ENCODE data around the gene CACNA1S.
A peak's percentile ranks its signal among the peaks of the same experiment; 100 is the strongest.

The CACNA1S gene

DNA sequence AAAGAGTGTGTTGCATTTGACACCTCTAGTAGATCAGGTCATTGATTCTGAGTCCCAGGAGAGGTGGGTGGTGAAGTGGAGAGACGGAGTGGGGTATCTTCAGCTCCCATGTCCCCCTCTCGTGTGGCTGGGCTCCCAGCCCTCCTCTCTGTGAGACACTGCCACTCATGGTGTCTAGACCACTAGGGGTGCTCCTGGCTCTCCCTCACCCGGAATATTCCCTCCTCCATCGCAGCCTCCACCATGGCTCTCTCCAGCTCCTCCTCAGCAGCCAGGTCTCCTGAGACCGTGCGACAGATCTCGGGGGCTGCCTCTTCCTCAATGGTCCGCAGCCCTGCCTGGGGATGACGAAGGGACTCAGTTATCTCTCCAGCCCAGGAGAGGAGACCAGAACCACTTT, 68.1 kb downstream of the CACNA1S start:
- Histone ChIP-seq H3K4me1 (peaks cover 0 to 6% (median 0%) of the 10 kb centered on the region in 4 donors), H3K27ac (no peak overlapping the region), H3K4me3 (no peak overlapping the region), H3K36me3 (no peaks in the 10 kb centered on the region), H3K27me3 (no peaks in the 10 kb centered on the region), H3K9me3 (no peaks in the 10 kb centered on the region)
- DNase-seq: no peak
- intact Hi-C loops (cut with DNase I; ENCODE audit: low total_unique reads): no loop called here
- TF ChIP-seq, protein P1, sequence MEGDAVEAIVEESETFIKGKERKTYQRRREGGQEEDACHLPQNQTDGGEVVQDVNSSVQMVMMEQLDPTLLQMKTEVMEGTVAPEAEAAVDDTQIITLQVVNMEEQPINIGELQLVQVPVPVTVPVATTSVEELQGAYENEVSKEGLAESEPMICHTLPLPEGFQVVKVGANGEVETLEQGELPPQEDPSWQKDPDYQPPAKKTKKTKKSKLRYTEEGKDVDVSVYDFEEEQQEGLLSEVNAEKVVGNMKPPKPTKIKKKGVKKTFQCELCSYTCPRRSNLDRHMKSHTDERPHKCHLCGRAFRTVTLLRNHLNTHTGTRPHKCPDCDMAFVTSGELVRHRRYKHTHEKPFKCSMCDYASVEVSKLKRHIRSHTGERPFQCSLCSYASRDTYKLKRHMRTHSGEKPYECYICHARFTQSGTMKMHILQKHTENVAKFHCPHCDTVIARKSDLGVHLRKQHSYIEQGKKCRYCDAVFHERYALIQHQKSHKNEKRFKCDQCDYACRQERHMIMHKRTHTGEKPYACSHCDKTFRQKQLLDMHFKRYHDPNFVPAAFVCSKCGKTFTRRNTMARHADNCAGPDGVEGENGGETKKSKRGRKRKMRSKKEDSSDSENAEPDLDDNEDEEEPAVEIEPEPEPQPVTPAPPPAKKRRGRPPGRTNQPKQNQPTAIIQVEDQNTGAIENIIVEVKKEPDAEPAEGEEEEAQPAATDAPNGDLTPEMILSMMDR (IDR thresholded peaks at IDR 0.05): no peak

DNA sequence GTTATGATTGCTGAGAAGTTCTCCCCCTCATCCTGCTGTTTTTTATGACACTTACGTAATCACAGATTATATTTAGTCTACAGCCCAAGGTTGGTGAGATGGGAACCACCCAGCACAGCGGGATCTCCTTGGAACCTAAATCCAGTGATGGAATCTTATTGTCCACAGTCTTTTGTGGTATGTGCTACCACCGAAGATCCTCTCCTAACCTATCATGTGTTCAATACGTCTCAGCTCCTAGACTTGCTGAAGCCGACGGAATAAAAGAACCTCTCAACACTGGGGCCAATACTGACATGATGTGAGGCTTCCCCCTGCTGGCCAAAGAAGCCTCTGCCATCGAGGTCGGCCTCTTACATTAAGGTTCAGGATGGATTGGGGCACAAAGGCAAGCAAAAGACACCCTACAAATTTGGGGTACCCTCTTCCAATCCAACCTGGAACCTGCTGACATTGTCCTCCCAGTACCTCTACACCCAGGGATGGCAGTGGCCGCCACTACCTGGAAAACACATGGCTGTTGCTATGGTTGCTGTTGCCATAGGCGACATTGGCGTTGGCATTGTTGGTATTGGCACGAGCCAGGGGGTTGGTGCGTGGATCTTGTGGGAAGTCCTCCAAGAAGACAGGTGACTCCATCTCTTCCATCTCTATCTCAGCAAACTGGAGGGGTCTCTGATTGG, 69.3 kb downstream of the CACNA1S start:
- TF ChIP-seq, protein P1 (IDR thresholded peaks at IDR 0.05): peak; percentile 77 to 80
- intact Hi-C loops (cut with DNase I; ENCODE audit: low total_unique reads): no loop called here

DNA sequence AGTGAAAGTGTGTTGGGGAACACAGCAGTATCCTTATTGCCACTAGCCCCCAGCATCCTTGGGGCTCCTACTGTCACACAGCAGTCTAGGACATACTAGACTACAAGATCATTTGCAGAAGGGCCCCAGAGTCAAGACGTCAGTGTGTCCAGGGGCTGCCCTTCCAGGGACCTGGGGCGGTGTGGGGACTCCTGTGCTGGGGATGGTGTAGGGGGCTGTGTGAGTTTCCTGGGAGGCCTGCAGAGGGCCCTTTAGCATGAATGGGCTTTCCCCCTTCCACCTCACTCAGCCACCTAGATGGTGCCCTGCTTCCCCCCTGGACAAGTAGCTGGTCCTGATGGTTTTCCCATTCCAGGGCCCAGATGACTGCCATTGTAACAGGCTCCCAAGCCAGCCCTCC, 71.2 kb downstream of the CACNA1S start:
- TF ChIP-seq, protein P1 (IDR thresholded peaks at IDR 0.05): no peak
- Histone ChIP-seq H3K4me3 (no peak overlapping the region), H3K27me3 (peaks cover 0 to 4% of the 10 kb centered on the region in 2 donors), H3K9me3 (no peaks in the 10 kb centered on the region), H3K27ac (no peak overlapping the region), H3K36me3 (no peaks in the 10 kb centered on the region), H3K4me1 (peaks cover 0 to 6% (median 0%) of the 10 kb centered on the region in 4 donors)
- intact Hi-C loops (cut with DNase I; ENCODE audit: low total_unique reads): no loop called here
- no peak for DNase-seq

More for the DNA sequence above, 69.3 kb downstream of the CACNA1S start:
- peak in 1 of 2 donors; percentile 70 for DNase-seq
- H3K27me3 ChIP-seq: no peaks in the 10 kb centered on the region
- H3K9me3 ChIP-seq: no peaks in the 10 kb centered on the region
- no peak overlapping the region for H3K27ac ChIP-seq
- H3K36me3 ChIP-seq: no peaks in the 10 kb centered on the region
- no peak overlapping the region for H3K4me3 ChIP-seq
- H3K4me1 ChIP-seq: peaks cover 0 to 6% (median 0%) of the 10 kb centered on the region in 4 donors

GRCh38 chr1:201039876-201040275, 72.3 kb downstream of the CACNA1S start:
- Histone ChIP-seq H3K36me3 (no peaks in the 10 kb centered on the region), H3K4me3 (no peak overlapping the region), H3K27me3 (peaks cover 0 to 7% of the 10 kb centered on the region in 2 donors), H3K4me1 (peaks cover 0 to 6% (median 0%) of the 10 kb centered on the region in 4 donors), H3K27ac (no peak overlapping the region), H3K9me3 (no peaks in the 10 kb centered on the region)
- TF ChIP-seq, protein P1 (IDR thresholded peaks at IDR 0.05): no peak
- no peak for DNase-seq
- intact Hi-C loops (cut with DNase I; ENCODE audit: low total_unique reads): loop anchor here (1.0 kb wide), 1 partner anchor 68 kb away; no protein-coding TSS in a partner anchor

DNA sequence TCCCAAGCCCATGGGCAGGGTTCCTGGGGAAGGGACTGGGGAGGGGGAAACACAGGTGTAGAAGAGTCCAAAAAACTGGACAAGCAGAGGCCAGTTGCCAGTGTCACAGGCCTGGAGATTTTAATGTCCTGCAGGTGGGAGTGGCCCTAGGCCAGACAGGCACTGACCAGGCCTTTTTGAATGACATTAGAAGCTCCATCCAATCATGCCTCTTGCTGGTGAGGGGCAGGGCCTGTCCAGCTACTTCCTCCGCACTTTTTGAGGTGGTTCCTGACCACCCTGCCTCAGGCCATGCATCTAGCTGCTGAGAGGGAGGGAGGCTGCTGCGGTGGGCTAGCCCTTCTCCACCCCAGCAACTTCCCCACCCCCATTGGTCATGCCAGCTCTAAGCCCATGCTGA, 72.8 kb downstream of the CACNA1S start:
- Histone ChIP-seq H3K36me3 (no peaks in the 10 kb centered on the region), H3K27ac (no peak overlapping the region), H3K9me3 (no peaks in the 10 kb centered on the region), H3K27me3 (peaks cover 0 to 7% of the 10 kb centered on the region in 2 donors), H3K4me1 (peaks cover 0 to 6% (median 0%) of the 10 kb centered on the region in 4 donors), H3K4me3 (no peak overlapping the region)
- TF ChIP-seq, protein P1 (IDR thresholded peaks at IDR 0.05): no peak
- intact Hi-C loops (cut with DNase I; ENCODE audit: low total_unique reads): loop anchor here (1.0 kb wide), 1 partner anchor 67 kb away; no protein-coding TSS in a partner anchor
- no peak for DNase-seq
